NT2/D1 (cell line): ENCODE results near the gene RAB7A.
A peak's percentile ranks its signal among the peaks of the same experiment; 100 is the strongest.

Source experiments
- DNase-seq: peaks from one replicate; pipeline ENCODE4 v3.0.0-alpha.2; 2011; ENCODE audit warnings: low read depth, low spot score
- H3K27me3 ChIP-seq: 2 replicates; pipeline ENCODE4 v1.6.0; 2011; ENCODE audit warnings: mild to moderate bottlenecking; ENCODE audit not compliant: insufficient read length, insufficient read depth
- H3K36me3 ChIP-seq: 2 replicates; pipeline ENCODE4 v1.6.1; 2011; ENCODE audit warnings: mild to moderate bottlenecking, low read length, mixed read lengths; ENCODE audit not compliant: insufficient read depth, insufficient read length
- H3K4me1 ChIP-seq: 2 replicates; pipeline ENCODE4 v1.5.1; 2011; ENCODE audit not compliant: insufficient read depth, insufficient read length
- H3K4me3 ChIP-seq: 2 replicates; pipeline ENCODE4 v1.5.1; 2011; ENCODE audit warnings: low read depth; ENCODE audit not compliant: insufficient read length
- H3K9ac ChIP-seq: 2 replicates; pipeline ENCODE4 v1.6.0; 2011; ENCODE audit warnings: low read depth; ENCODE audit not compliant: insufficient read length
- H3K9me3 ChIP-seq: 2 replicates; pipeline ENCODE4 v1.5.1; 2011; ENCODE audit warnings: mild to moderate bottlenecking, low read length; ENCODE audit not compliant: insufficient read depth
- SUZ12 ChIP-seq: IDR thresholded peaks from 2 replicates; pipeline ENCODE4 v1.6.1; 2011; ENCODE audit not compliant: insufficient read length, insufficient read depth; ENCODE audit errors: extremely low read depth
- YY1 ChIP-seq: IDR thresholded peaks from 2 replicates; pipeline ENCODE4 v1.6.1; 2011; ENCODE audit not compliant: insufficient read length, insufficient read depth
- ZNF274 ChIP-seq: IDR thresholded peaks from 2 replicates; pipeline ENCODE4 v1.6.1; 2011; ENCODE audit warnings: mild to moderate bottlenecking, low read depth, low read length

RAB7A gene

GRCh38 chr3:128841926-128842920 is 116.2 kb downstream of the RAB7A start:
- Histone ChIP-seq H3K9ac (no peak overlapping the region), H3K27me3 (no peaks in the 10 kb centered on the region), H3K9me3 (peaks cover 4% of the 10 kb centered on the region; the same call in 1 of the 2 replicates), H3K36me3 (no peaks in the 10 kb centered on the region), H3K4me1 (peaks cover 18% of the 10 kb centered on the region), H3K4me3 (no peak overlapping the region)
- TF ChIP-seq SUZ12 (no peak), ZNF274 (no peak), YY1 (no peak)
- DNase-seq: no peak

DNA sequence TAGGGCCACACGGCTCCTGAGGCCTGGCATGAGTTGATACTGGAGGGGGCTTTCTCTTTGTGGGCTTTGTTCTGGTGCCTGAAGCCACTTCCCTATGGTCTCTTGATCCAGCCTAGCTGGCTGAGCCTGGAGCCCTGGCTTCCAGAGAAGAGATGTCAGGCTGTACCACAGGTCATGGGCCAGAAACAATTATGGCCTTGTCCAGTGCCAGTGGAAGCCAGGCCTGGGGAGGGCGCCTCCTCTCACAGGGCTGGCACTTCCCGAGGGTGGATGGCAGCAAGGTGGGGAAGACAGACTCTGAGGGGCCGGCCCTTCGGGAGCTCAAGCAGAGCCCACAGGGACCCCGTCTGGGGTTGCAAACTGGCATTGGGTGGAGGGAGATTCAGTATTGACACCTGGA is 118.5 kb downstream of the RAB7A start:
- H3K9me3 ChIP-seq: peaks cover 4% of the 10 kb centered on the region; the same call in 1 of the 2 replicates
- no peak overlapping the region for H3K4me3 ChIP-seq
- peaks cover 2% of the 10 kb centered on the region for H3K27me3 ChIP-seq
- no peak for DNase-seq
- H3K4me1 ChIP-seq: peaks cover 23% of the 10 kb centered on the region
- no peaks in the 10 kb centered on the region for H3K36me3 ChIP-seq
- H3K9ac ChIP-seq: no peak overlapping the region
- no peak for TF ChIP-seq YY1
- TF ChIP-seq ZNF274: no peak
- no peak for TF ChIP-seq SUZ12

DNA sequence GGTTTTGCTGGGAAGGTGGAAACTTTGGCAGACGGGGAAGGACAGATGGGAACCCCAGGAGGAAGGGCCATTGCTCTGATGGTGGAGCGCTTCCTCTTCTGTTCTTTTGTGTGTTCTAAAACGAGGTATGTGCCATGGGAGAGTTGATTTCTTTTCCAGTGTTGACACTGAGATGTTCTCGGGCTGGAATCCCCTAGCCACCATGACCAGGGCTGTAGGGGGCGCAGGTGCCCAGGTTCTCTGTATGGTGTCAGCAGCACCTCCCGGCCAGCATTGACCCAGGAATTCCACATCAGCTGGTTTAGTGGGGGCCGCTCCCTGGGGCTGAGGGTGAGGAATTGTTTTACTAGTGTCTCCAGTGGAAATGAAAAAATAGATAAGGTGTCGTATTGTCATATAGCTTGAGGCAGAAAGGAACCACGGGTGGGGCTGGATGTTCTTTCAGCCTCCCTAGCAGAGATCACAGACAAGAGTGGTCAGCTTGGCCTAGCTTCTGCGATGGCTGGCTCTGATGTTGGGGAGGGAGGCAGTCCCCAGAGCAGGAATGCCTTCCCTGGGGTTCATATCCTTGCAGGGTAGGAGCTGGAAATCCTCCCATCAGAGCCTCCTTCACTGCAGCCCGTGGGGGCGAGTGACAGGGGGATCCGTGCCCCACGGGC is 119.3 kb downstream of the RAB7A start:
- DNase-seq: no peak
- H3K9ac ChIP-seq: peak overlapping the region; percentile 68
- TF ChIP-seq YY1 (no peak), SUZ12 (no peak), ZNF274 (no peak)
- peaks cover 4% of the 10 kb centered on the region; the same call in 1 of the 2 replicates for H3K9me3 ChIP-seq
- H3K4me3 ChIP-seq: peak overlapping the region; percentile 3
- H3K27me3 ChIP-seq: peaks cover 2% of the 10 kb centered on the region
- H3K4me1 ChIP-seq: peaks cover 26% of the 10 kb centered on the region
- H3K36me3 ChIP-seq: no peaks in the 10 kb centered on the region

DNA sequence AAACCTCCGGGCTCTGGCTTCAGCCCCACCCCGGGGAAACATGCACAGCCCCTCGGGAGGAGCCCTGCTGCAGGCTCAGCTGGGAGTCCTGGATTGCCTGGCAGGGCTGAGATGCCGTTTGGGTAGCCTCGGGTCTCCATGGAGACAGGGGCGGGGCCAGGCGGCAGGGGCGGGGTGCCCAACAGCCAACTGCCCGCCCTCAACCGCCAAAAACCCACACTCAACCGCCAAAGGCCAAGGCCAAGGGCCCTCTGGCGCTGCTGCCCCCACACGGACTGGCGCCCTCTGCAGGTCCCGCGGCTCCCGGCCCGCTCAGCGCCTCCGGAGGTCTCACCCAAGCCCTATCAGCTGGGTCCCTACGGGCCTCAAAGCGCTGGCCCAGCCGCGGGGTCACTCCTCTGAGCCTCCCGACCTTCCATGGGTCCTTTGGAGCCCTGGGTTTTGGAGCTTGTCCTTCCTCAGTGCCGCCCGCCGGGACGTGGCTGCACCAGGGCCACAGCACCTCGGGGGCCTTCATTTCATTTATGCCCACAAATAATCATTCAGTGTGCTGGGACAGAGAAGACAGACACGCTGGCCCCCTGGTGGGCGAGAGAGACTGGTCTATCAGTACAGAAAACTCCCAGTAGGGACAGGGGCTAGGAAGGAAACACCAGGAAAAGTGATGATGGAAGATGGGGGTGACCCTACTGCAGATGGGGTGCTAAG is 119.9 kb downstream of the RAB7A start:
- peaks cover 30% of the 10 kb centered on the region for H3K4me1 ChIP-seq
- H3K9ac ChIP-seq: peak overlapping the region; percentile 68
- no peaks in the 10 kb centered on the region for H3K36me3 ChIP-seq
- peaks cover 4% of the 10 kb centered on the region; the same call in 1 of the 2 replicates for H3K9me3 ChIP-seq
- DNase-seq: peak; percentile 50
- H3K27me3 ChIP-seq: peaks cover 2% of the 10 kb centered on the region
- H3K4me3 ChIP-seq: peak overlapping the region; percentile 3
- TF ChIP-seq YY1: no peak
- no peak for TF ChIP-seq ZNF274

- DNase-seq: no peak
These were observed 120.5 kb downstream of the RAB7A start for GRCh38 chr3:128846486-128846891.

DNA sequence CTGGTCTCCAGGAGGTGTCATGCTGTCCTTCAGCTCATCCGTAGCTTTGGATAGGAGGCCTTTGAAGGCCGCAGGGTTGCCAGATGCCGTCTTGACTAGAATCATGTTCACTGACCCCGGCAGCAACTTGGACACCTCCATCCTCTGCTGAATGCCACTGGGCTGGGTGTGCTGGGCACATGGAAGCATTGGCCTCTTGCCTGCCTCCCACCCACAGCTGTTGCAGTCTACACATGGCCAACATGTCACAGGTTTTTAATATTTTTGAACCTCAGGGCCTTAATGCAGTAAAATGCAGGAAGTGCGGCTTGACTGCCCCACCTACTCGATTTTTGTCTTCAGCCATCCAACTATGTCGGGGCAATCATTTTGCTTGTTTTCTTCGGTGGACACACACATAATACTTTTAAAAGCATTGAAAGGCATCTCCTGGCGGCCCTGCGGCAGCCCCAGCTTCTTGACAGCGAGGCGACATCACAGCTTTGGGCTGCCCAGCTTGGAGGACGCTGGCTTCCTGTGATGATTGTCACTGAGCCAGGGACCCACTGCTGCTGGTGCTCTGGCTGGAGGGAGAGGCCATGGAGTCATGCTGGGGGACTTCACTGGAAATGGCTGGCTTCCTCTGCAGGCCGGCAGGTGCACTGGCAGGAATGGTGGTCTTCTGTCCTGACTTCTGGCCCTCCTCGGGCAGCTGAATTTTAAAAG is 121.8 kb downstream of the RAB7A start:
- H3K27me3 ChIP-seq: peaks cover 2% of the 10 kb centered on the region
- no peak for TF ChIP-seq YY1
- no peak for TF ChIP-seq SUZ12
- no peak for TF ChIP-seq ZNF274

More at GRCh38 chr3:128846486-128846891, 120.5 kb downstream of the RAB7A start:
- peaks cover 30% of the 10 kb centered on the region for H3K4me1 ChIP-seq
- no peaks in the 10 kb centered on the region for H3K9me3 ChIP-seq
- peak overlapping the region; percentile 45 for H3K9ac ChIP-seq
- H3K27me3 ChIP-seq: peaks cover 2% of the 10 kb centered on the region
- H3K4me3 ChIP-seq: no peak overlapping the region
- TF ChIP-seq SUZ12: no peak
- TF ChIP-seq ZNF274: no peak
- TF ChIP-seq YY1: no peak
- H3K36me3 ChIP-seq: no peaks in the 10 kb centered on the region

More for the DNA sequence above, 121.8 kb downstream of the RAB7A start:
- no peaks in the 10 kb centered on the region for H3K9me3 ChIP-seq
- H3K4me1 ChIP-seq: peaks cover 30% of the 10 kb centered on the region
- H3K36me3 ChIP-seq: no peaks in the 10 kb centered on the region
- no peak for DNase-seq
- no peak overlapping the region for H3K9ac ChIP-seq
- H3K4me3 ChIP-seq: no peak overlapping the region
